BLaER1 treated with 17β-estradiol and CSF1 and Interleukin-3, amounts not matched to agents 10 nM and 100 nM (cell line): Measurements from ENCODE around the gene SPART.
"Not testable (repeated sequence)": the region's sequence is repeated elsewhere in the genome, so short reads cannot be mapped to it uniquely, and the experiment has no call there.

Experiments used
- H3K27ac ChIP-seq, 11 experiments: shearing (Covaris generic); formaldehyde crosslinking; 2 replicates each; pipeline ENCODE4 v1.8.1; 2022
- H3K27me3 ChIP-seq, 11 experiments: shearing (Covaris generic); formaldehyde crosslinking; 2 replicates each; pipeline ENCODE4 v1.8.1; 2022
- H3K36me3 ChIP-seq, 11 experiments: shearing (Covaris generic); formaldehyde crosslinking; 2 replicates each; pipeline ENCODE4 v1.8.1; 2022
- H3K4me1 ChIP-seq, 10 experiments: shearing (Covaris generic); formaldehyde crosslinking; 2 replicates each; pipeline ENCODE4 v1.8.1; 2022
- H3K4me2 ChIP-seq, 11 experiments: shearing (Covaris generic); formaldehyde crosslinking; 2 replicates each; pipeline ENCODE4 v1.8.1; 2022
- H3K4me3 ChIP-seq, 10 experiments: shearing (Covaris generic); formaldehyde crosslinking; 2 replicates each; pipeline ENCODE4 v1.8.1; 2022
- H3K9ac ChIP-seq, 11 experiments: shearing (Covaris generic); formaldehyde crosslinking; 2 replicates each; pipeline ENCODE4 v1.8.1; 2022
- H3K9me3 ChIP-seq, 11 experiments: shearing (Covaris generic); formaldehyde crosslinking; replicated peaks in 1 of 11; 2 replicates each; pipeline ENCODE4 v1.8.1; 2022
- H4K20me1 ChIP-seq, 11 experiments: shearing (Covaris generic); formaldehyde crosslinking; 2 replicates each; pipeline ENCODE4 v1.8.1; 2022
- Cebpa-rat ChIP-seq, 11 experiments: shearing (Covaris generic); IDR thresholded peaks; 2 replicates each; pipeline ENCODE4 v1.8.1; 2022

SPART gene

DNA sequence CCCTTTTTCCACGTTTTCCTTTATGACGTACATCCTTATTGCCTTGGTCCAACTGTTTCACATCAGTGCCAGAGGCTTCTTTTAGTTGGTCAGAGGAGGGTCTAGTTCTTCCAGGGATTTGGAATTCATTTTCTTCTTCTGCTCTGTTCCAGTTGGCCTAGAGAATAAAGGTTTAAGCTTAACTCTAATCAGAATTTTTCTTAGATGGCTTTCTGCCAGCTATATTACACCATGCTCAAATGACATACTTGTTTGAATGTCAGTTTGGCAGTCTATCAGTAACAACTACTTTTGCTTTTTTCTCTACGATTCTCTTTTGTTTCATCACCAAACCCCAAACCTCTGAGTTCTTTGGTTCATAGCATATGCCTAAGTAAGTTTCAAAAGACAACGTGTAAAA lies 16.8 kb downstream of the SPART start:
- H3K27me3 ChIP-seq, result no peaks in the 10 kb centered on the region
- no peaks in the 10 kb centered on the region for H3K4me1 ChIP-seq
- H3K4me2 ChIP-seq, result no peak overlapping the region
- H3K4me3 ChIP-seq, result no peak overlapping the region
- H4K20me1 ChIP-seq, result no peaks in the 10 kb centered on the region
- no peak overlapping the region for H3K27ac ChIP-seq
- H3K36me3 ChIP-seq, result no peaks in the 10 kb centered on the region
- H3K9ac ChIP-seq, result no peak overlapping the region
- H3K9me3 ChIP-seq, result peaks cover 0 to 4% (median 0%) of the 10 kb centered on the region in 11 experiments; a peak in 2 of 22 replicates
- TF ChIP-seq Cebpa-rat (IDR thresholded peaks at IDR 0.05), result no peak

DNA sequence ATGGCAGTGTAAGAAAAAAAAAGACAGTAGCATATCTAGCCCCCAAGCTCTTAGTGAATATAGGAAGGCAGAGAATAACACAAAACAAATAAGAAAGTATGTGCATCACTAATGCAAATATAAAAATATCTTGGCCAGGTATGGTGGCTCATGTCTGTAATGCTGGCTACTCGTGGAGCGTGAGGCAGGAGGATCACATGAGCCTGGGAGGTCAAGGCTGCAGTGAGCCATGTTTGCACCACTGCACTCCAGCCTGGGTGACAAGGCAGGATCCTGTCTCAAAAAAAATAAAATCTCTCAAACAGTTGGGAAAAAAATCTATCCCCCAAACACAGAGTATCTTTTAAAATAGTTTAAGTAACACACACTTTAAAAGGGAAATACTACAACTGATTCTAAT lies 17.4 kb downstream of the SPART start:
- H4K20me1 ChIP-seq, result no peaks in the 10 kb centered on the region
- H3K4me1 ChIP-seq, result no peaks in the 10 kb centered on the region
- no peaks in the 10 kb centered on the region for H3K36me3 ChIP-seq
- H3K27ac ChIP-seq, result no peak overlapping the region
- H3K4me2 ChIP-seq, result no peak overlapping the region
- no peak overlapping the region for H3K9ac ChIP-seq
- no peaks in the 10 kb centered on the region for H3K27me3 ChIP-seq
- H3K9me3 ChIP-seq, result peaks cover 0 to 4% (median 0%) of the 10 kb centered on the region in 11 experiments; a peak in 2 of 22 replicates
- H3K4me3 ChIP-seq, result no peak overlapping the region
- TF ChIP-seq Cebpa-rat (IDR thresholded peaks at IDR 0.05), result no peak

GRCh38 chr13:36325912-36326311 lies 20.3 kb downstream of the SPART start:
- Histone ChIP-seq H3K27ac (no peak overlapping the region), H3K9me3 (no peaks in the 10 kb centered on the region), H4K20me1 (no peaks in the 10 kb centered on the region), H3K4me2 (no peak overlapping the region), H3K36me3 (no peaks in the 10 kb centered on the region), H3K4me3 (no peak overlapping the region), H3K9ac (no peak overlapping the region), H3K4me1 (no peaks in the 10 kb centered on the region), H3K27me3 (no peaks in the 10 kb centered on the region)
- no peak for TF ChIP-seq Cebpa-rat (IDR thresholded peaks at IDR 0.05)

DNA sequence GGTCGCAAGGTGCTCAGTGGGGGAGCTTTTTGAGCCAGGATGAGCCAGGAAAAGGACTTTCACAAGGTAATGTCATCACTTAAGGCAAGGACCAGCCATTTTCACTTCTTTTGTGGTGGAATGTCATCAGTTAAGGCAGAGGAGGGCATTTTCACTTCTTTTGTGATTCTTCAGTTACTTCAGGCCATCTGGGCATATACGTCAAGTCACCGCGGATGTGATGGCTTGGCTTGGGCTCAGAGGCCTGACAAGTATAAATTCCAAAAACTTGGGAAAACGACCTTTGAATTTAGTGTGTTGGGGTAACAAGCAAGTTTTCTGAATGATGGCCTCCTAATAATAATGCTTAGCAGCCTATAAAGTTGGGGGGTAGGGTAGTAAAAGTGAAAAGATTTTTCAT lies 21.3 kb downstream of the SPART start:
- H3K27me3 ChIP-seq, H3K4me1 ChIP-seq, H3K4me3 ChIP-seq, H3K9ac ChIP-seq, H3K9me3 ChIP-seq, H3K27ac ChIP-seq, H3K4me2 ChIP-seq, H4K20me1 ChIP-seq, H3K36me3 ChIP-seq: not testable (repeated sequence)

DNA sequence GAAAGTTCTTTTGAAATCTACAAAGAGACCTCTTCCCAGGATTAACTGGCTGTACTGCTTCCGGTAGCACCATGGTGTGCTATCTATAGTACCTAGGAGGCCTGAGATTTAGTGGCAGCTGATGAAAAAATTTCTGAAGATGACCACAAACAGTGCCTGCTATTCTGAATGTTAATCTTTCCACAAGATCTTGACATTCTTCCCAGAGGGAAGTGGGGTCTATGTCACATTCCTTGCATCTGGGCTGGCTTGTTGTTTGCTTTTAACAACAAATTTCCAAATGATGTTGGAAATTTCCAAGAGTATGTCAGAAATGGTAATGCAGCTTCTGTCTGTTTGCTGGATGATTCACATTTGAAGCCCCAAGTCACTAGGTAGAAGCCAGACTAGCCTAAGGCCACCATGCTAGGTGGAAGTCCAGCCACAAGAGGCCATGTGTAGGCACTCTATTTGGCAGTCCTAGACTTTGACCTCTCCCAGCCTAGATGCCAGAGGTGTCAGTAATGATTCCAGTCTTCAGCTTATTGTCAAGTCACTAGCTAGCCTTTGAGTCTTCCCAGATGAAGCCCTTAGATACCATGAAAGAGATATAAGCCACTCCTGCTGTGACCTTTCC lies 22.1 kb downstream of the SPART start:
- TF ChIP-seq Cebpa-rat (IDR thresholded peaks at IDR 0.05), result no peak
- H3K27ac ChIP-seq, result no peak overlapping the region
- H3K4me1 ChIP-seq, result no peaks in the 10 kb centered on the region
- no peaks in the 10 kb centered on the region for H3K36me3 ChIP-seq
- no peaks in the 10 kb centered on the region for H3K27me3 ChIP-seq
- H3K9me3 ChIP-seq, result no peaks in the 10 kb centered on the region
- H3K4me2 ChIP-seq, result no peak overlapping the region
- no peak overlapping the region for H3K4me3 ChIP-seq
- H3K9ac ChIP-seq, result no peak overlapping the region
- no peaks in the 10 kb centered on the region for H4K20me1 ChIP-seq

- H4K20me1 ChIP-seq, result no peaks in the 10 kb centered on the region
- no peak for TF ChIP-seq Cebpa-rat (IDR thresholded peaks at IDR 0.05)
- no peak overlapping the region for H3K4me3 ChIP-seq
- no peak overlapping the region for H3K27ac ChIP-seq
- H3K4me1 ChIP-seq, result no peaks in the 10 kb centered on the region
- no peaks in the 10 kb centered on the region for H3K27me3 ChIP-seq
- H3K36me3 ChIP-seq, result no peaks in the 10 kb centered on the region
- no peaks in the 10 kb centered on the region for H3K9me3 ChIP-seq
- no peak overlapping the region for H3K9ac ChIP-seq
- no peak overlapping the region for H3K4me2 ChIP-seq
Measured at GRCh38 chr13:36323408-36323807, 22.8 kb downstream of the SPART start.

GRCh38 chr13:36319793-36320192 lies 26.4 kb downstream of the SPART start:
- H3K4me1 ChIP-seq, H3K9me3 ChIP-seq, H3K4me3 ChIP-seq, H3K27ac ChIP-seq, H3K36me3 ChIP-seq, H3K9ac ChIP-seq, H3K4me2 ChIP-seq, H4K20me1 ChIP-seq, H3K27me3 ChIP-seq: not testable (repeated sequence)

DNA sequence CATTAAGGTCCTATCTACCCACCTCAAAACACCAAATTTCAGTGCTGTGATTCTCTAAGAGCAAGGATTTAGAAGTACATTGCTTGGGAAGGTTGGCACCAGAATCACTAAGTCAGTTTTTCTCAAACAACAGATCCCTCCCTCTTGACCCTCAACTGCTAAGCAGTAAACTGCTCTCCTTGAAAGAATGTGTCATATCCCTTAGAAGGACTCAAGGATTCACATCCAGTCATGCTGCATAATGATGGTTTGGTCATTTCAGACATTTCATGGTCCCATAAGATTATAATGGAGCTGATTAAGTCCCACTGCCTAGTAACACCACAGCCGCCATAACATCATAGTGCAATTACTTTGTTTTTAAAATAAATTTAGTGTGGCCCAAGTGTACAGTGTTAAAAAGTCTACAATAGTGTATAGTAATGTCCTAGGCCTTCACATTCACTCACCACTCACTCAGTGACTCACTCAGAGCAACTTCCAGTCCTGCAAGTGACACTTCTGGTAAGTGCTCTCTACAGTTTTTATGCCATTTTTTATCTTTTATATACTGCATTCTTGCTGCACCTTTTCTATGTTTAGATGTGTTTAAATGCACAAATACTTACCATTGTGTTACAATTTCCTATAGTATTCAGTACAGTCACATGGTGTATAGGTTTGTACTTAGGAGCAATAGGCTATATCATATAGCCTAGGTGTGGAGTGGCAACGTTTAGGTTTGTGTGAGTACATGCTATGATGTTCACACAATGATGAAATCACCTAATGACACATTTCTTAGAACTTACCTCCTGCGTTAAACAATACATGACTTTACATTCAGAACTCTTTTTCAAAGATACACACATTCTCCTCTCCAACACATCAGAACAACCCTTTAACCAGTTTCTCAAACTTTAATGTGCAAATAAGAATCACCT lies 32.9 kb downstream of the SPART start:
- H3K9ac ChIP-seq, result no peak overlapping the region
- H3K27ac ChIP-seq, result no peak overlapping the region
- H3K4me2 ChIP-seq, result no peak overlapping the region
- H3K36me3 ChIP-seq, result no peaks in the 10 kb centered on the region
- no peak for TF ChIP-seq Cebpa-rat (IDR thresholded peaks at IDR 0.05)
- H3K27me3 ChIP-seq, result no peaks in the 10 kb centered on the region
- H4K20me1 ChIP-seq, result no peaks in the 10 kb centered on the region
- no peaks in the 10 kb centered on the region for H3K4me1 ChIP-seq
- H3K4me3 ChIP-seq, result no peak overlapping the region
- peaks cover 0 to 5% (median 0%) of the 10 kb centered on the region in 11 experiments; a peak in 2 of 22 replicates for H3K9me3 ChIP-seq

DNA sequence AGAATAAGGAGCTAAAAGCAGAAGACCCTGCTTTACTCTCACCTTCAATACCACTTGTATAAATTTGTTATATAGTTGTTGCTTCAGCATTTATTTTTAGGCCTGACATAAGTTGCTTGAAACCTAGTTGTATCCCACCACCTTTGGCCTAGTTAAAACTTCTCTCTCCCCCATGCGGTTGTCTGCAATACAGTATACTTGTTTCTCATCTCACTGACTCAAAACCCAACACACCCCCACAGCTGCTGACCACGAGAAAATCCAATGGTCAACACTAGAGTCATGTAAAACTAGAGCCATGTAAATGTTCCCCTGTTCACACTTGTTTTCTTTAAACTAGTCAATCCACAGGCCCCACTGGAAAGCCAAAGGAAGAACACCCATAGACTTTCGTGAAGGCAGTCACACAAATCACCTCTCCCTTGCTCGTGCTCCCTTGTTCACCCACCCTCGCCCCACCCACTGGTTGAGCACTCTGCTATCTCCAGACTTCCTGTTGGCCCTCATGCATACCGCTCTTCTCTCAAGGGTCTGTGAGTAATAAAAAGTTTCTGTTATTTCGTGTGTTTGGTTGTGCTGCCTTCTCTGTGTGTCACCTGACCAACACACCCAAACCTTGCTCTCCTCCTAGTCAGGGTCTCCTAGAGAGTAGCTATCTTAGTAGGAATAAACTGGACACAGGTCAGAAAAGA lies 35.6 kb downstream of the SPART start:
- no peak overlapping the region for H3K9ac ChIP-seq
- peaks cover 0 to 5% (median 0%) of the 10 kb centered on the region in 11 experiments; a peak in 2 of 22 replicates for H3K9me3 ChIP-seq
- no peak overlapping the region for H3K4me3 ChIP-seq
- no peak overlapping the region for H3K4me2 ChIP-seq
- H3K27ac ChIP-seq, result no peak overlapping the region
- TF ChIP-seq Cebpa-rat (IDR thresholded peaks at IDR 0.05), result no peak
- H3K36me3 ChIP-seq, result no peaks in the 10 kb centered on the region
- no peaks in the 10 kb centered on the region for H4K20me1 ChIP-seq
- H3K27me3 ChIP-seq, result no peaks in the 10 kb centered on the region
- no peaks in the 10 kb centered on the region for H3K4me1 ChIP-seq
